Glomerular visceral epithelial cell (primary cell): ENCODE measurements around the gene CARD14.
"Not testable (repeated sequence)": the region's sequence is repeated elsewhere in the genome, so short reads cannot be mapped to it uniquely, and the experiment has no call there.

ENCODE experiments used
- DNase-seq: peaks from one replicate; pipeline ENCODE4 v3.0.0-alpha.2; 2016; ENCODE audit errors: extremely low spot score

CARD14 gene

DNA sequence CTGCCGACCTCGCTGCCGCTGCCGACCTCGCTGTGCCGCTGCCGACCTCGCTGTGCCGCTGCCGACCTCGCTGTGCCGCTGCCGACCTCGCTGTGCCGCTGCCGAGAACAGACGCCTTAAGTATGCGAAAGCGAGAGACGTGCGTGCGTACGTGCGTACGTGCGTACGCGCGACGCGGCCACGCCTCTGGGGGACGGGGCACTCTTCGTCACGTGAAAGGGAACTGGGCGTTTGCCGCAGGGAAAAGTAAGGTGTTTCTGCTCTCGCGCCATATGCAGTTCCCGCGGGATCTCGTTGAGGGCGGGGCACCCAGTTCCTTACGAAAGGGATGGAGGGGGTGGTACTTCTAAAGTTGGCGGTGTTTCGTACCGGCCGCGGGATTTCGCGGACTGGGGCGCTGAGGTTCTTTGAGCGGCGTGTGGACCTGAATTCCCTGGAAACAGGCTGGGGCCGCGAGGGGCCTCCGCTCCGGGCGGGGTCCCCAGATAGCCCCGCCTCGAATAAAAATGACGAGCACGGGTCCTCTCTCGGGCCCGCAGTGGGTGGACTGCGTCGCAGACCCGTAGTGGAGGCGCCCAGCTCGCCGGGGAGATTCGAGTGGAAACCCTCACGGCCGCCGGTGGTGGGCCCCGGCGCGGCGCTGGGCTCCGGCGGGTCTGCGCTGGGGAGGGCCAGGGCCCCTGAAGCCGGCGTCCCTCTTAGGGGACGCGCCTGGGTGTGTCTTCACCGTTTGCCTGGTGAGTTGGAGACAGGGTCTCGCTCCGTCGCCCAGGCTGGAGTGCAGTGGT, 22.6 kb upstream of the CARD14 start, which contains the start of gene EIF4A3:
Gene EIF4A3 (minus strand): TSS at position 94 of the 788 bp plus-strand sequence. CDS start 167 bp downstream, outside the sequence.
- DNase-seq: peak; percentile 99

DNA sequence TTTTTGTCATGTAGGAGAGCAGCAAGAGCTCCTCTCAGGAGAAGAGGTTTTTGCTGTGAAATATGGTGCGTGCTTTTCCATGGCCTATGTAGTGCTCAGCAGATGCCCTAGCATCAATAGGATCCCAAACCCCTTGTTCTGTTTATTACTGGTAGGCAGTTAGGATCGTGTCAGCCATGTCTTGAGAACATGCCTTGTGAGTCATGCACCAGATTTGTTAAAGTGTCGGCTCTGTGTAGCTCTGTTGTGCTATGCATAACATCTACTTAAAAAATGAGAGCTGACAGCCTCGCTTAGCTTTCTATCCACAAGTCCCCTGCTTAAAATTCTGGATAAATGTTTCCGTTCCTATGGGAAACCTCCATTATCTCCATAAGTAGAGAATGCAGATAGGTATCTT, 18.5 kb upstream of the CARD14 start:
- no peak for DNase-seq

- no peak for DNase-seq
Observed at GRCh38 chr17:80152081-80152702, 17.6 kb upstream of the CARD14 start.

- no peak for DNase-seq
Observed at GRCh38 chr17:80153004-80153403, 16.8 kb upstream of the CARD14 start.

DNA sequence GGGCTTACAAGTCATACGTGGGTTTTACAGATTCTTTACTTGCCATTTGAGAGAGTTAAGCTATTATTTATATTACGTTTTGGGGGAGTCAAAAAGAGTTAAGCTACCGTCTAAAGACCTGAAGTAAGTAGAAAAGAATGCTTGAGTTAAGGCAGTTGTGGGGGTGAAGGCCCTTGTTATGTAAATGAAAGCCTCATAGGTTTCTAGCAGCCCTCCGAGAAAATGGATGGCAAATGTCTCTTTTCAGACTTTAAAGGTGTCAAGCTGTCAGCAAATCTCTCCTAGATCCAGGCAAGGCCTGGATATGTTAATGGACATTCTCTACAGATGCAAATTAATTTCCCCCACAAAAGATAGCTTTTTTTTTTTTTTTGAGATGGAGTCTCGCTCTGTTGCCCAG, 15.7 kb upstream of the CARD14 start:
- DNase-seq: no peak

- not testable (repeated sequence) for DNase-seq
Observed at GRCh38 chr17:80155600-80155999, 14.2 kb upstream of the CARD14 start.

DNA sequence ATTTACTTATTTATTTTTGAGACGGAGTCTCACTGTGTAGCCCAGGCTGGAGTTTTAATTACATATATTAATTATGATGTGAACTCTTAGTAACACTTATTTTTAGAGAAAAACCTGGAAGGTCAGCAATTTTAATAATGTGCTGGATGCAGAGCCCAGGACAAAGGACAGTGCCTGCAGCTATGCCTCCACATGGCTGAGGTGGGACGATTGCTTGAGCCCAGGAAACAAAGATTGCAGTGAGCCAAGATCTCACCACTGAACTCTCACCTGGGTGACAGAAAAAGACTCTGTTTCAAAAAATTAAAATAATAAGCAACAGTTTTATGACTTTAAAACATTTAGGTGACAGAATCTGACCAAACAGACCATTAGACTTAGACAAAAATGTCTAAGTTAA, 11.0 kb upstream of the CARD14 start:
- DNase-seq: no peak

DNA sequence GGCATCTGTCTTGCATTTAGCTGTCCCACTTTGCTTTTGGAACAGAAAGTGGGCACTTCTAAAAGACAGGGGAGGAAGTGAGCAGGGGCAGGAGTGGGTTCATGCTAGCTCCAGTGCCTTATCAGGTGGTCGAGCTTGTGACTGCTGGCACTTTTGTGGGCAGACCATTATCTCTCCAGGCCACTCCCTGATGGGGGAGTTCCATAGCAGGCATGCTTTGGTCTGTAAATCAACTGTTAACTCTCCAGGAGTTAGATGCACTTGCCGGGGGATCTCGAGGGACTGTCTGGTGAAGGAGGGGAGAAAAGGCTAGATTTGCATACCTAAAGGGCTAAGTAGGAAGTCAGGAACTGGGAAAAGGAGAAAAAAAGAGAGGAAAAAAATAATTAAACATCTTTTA, 9.3 kb upstream of the CARD14 start:
- no peak for DNase-seq

GRCh38 chr17:80163336-80163735, 6.5 kb upstream of the CARD14 start:
- no peak for DNase-seq

GRCh38 chr17:80164185-80164584, 5.6 kb upstream of the CARD14 start:
- no peak for DNase-seq

GRCh38 chr17:80166446-80166845, 3.4 kb upstream of the CARD14 start:
- DNase-seq: no peak

- DNase-seq: peak; percentile 9
Observed at GRCh38 chr17:80168371-80168770, 1.5 kb upstream of the CARD14 start.

DNA sequence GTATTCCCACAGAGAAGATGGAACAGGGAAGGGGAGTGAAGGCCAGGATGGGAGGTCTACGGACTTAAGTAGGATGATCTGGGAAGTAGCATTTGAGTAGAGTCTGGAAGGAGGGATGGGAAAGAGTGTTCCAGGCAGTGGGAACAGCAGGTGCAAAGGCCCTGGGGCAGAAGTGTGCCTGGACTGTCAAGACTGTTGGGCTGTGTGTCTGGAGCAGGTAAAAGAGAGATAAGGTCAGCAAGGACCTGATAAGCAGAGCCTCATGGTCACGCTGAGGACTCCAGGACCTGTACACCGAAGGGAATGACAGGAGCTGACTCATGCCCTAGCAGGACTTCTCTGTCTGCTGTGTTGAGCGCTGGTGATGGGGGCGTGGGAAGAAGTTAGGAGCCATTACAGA, 723 bp upstream of the CARD14 start:
- no peak for DNase-seq

- DNase-seq: no peak
Observed at GRCh38 chr17:80171681-80172080, 1.9 kb downstream of the CARD14 start.

- DNase-seq: no peak
Observed at GRCh38 chr17:80173126-80173525, 3.3 kb downstream of the CARD14 start.

DNA sequence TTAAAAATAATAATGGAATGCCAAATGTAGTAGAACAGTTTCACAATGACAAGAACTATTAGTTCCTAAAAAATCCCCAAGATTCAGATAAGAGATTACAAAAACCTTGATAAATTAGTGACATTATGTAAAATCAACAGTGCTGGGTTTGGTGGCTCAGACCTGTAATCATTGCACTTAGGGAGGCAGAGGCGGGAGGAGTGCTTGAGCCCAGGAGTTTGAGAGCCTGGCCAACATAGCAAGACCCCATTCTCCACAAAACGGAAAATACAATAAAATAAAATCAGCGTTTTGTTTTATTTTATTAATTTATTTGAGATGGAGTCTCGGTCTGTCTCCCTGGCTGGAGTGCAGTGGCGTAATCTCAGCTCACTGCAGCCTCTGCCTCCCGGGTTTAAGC, 4.1 kb downstream of the CARD14 start:
- no peak for DNase-seq

DNA sequence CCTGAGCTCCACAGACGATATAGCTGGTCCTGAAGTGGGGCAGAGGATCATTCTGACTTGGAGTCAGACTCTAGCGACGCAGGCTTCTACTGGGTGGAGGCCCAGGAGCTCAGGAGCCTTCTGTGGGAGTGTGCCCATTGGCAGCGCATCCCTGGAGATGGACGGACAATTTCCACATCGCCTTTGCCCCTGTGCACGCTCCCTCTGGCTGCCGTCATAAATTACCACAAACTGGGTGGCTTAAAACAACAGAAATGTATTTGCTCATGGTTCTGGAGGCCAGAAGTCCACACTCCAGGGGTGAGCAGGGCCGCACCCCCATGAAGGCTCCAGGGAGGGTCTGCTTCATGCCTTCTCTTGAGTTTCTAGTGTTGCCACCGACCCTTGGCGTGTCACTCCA, 6.9 kb downstream of the CARD14 start:
- no peak for DNase-seq

- DNase-seq: no peak
Observed at GRCh38 chr17:80177986-80178595, 8.3 kb downstream of the CARD14 start.

- no peak for DNase-seq
Observed at GRCh38 chr17:80180192-80180591, 10.4 kb downstream of the CARD14 start.

- DNase-seq: no peak
Observed at GRCh38 chr17:80181431-80181830, 11.6 kb downstream of the CARD14 start.

DNA sequence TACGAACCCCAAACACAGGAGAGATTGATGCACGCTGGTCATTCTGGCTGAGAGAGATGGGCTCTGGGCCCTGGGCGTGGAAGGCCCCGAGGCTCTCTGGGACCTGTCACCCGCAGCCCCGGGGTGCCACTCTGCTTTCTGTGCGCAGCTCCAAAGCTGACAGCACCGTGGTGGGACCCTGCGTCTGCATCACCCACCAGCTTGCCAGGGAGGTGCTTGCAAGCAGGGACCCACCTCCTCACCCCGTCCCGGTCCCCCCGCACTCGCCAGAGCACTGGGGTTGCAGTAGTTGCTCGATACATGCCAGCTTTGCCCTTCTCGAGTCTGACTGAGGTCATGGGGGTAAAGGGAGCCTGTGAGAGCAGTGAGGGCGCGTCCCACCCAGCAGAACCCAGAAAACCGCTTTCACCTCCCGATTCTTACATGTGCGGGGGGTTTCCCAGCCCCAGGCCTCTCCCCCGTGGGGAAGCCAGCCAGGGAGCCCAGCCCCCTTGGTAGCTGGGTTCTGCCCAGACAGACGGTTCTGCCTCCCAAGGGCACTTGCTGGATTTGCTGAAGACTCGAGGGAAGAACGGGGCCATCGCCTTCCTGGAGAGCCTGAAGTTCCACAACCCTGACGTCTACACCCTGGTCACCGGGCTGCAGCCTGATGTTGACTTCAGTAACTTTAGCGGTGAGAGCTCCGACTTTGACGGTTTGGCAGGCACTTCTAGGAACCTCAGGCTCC, 12.5 kb downstream of the CARD14 start:
- DNase-seq: no peak

GRCh38 chr17:80182845-80183223, 13.0 kb downstream of the CARD14 start:
- DNase-seq: no peak
